ENCODE data around the gene AGAP3. TPM values are rescaled to one million over a fixed set of nuclear protein-coding genes. Genes with fewer than 3 reads are reported as not detected.

AGAP3 gene
- total and polyA plus RNA-seq, 2 donors (not counting 1 experiment from before 2014, with no cell fraction given): 21.1 to 22.3 TPM

DNA sequence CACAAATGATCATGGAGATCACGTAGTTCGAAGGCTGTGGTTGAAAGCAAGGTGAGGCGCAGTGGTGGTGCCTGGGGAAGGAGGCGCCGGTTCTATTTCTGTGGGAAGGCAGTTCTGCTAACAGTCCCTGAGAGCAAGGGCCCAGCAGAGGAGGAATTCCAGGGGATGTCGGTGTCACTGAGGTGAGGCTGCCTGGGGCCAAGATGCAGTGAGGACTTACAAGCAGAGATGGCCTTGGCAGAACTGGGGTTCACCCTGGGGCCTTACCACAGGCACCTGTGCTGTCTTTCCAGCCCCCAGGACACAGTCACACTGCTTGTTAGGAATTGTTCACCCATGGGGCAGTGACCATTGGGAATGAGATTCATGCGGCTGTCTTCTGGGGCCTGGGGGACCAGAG lies 54.6 kb downstream of the AGAP3 start:
- H3K4me3 Mint-ChIP-seq: no peak overlapping the region
- H3K27me3 Mint-ChIP-seq: no peaks in the 10 kb centered on the region
- CTCF ChIA-PET: interaction anchor here (1.2 kb wide), 1 partner anchor 17 kb away, joined by 4 read pairs; no protein-coding TSS in a partner anchor
- no peaks in the 10 kb centered on the region for H3K36me3 ChIP-seq (replicated peaks in 1 of 2; ENCODE audit: control extremely low read depth in 1 of 2, control insufficient read depth in 1 of 2, extremely low read depth in 1 of 2, insufficient read depth in 2 of 2, low read length in 1 of 2)
- H3K4me2 ChIP-seq (replicated peaks; ENCODE audit: low read depth, low read length, poor library complexity, severe bottlenecking): no peak overlapping the region
- no peaks in the 10 kb centered on the region for H4K20me1 ChIP-seq (ENCODE audit: control insufficient read depth, insufficient read depth, low read length, poor library complexity, severe bottlenecking)
- WGBS (ENCODE audit: insufficient coverage): 97% methylated on average over 7 of the region's 7 CpGs
- H3K9me3 Mint-ChIP-seq (ENCODE audit: insufficient read depth): no peaks in the 10 kb centered on the region
- POLR2A ChIA-PET: no interaction called here
- no peak overlapping the region for H3K9ac ChIP-seq (ENCODE audit: low read length)
- no peaks in the 10 kb centered on the region for H3K27me3 ChIP-seq (replicated peaks in 1 of 4; ENCODE audit: control extremely low read depth in 1 of 4, control insufficient read depth in 3 of 4, insufficient read depth in 4 of 4, low read length in 3 of 4)
- H3K4me1 Mint-ChIP-seq: no peaks in the 10 kb centered on the region
- no peak overlapping the region for H3K27ac Mint-ChIP-seq
- no peak overlapping the region for H3K4me3 ChIP-seq (ENCODE audit: control extremely low read depth in 1 of 5, extremely low read depth in 1 of 5, insufficient read depth in 1 of 5, low read depth in 2 of 5, low read length in 4 of 5)
- no peaks in the 10 kb centered on the region for H3K79me2 ChIP-seq (ENCODE audit: control insufficient read depth, insufficient read depth, low read length)
- H2AFZ ChIP-seq (ENCODE audit: insufficient read depth, low read depth, low read length, poor library complexity, severe bottlenecking): no peak overlapping the region
- H3K27ac ChIP-seq (ENCODE audit: low read length in 2 of 2): no peak overlapping the region
- no peaks in the 10 kb centered on the region for H3K4me1 ChIP-seq (ENCODE audit: control insufficient read depth in 2 of 2, insufficient read depth in 2 of 2, low read length in 2 of 2)
- no peak for DNase-seq
- no peaks in the 10 kb centered on the region for H3K9me3 ChIP-seq (ENCODE audit: control extremely low read depth in 1 of 3, control insufficient read depth in 2 of 3, insufficient read depth in 1 of 3, low read length in 2 of 3)
- no peak for TF ChIP-seq EZH2 (IDR thresholded peaks at IDR 0.05; ENCODE audit: borderline replicate concordance, insufficient read depth, low read depth, low read length, poor library complexity, severe bottlenecking)
- TF ChIP-seq, protein P1, sequence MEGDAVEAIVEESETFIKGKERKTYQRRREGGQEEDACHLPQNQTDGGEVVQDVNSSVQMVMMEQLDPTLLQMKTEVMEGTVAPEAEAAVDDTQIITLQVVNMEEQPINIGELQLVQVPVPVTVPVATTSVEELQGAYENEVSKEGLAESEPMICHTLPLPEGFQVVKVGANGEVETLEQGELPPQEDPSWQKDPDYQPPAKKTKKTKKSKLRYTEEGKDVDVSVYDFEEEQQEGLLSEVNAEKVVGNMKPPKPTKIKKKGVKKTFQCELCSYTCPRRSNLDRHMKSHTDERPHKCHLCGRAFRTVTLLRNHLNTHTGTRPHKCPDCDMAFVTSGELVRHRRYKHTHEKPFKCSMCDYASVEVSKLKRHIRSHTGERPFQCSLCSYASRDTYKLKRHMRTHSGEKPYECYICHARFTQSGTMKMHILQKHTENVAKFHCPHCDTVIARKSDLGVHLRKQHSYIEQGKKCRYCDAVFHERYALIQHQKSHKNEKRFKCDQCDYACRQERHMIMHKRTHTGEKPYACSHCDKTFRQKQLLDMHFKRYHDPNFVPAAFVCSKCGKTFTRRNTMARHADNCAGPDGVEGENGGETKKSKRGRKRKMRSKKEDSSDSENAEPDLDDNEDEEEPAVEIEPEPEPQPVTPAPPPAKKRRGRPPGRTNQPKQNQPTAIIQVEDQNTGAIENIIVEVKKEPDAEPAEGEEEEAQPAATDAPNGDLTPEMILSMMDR (IDR thresholded peaks at IDR 0.05): no peak
- no peak for ATAC-seq (ENCODE audit: low read depth)
- intact Hi-C loops (cut with micrococcal nuclease): no loop called here

DNA sequence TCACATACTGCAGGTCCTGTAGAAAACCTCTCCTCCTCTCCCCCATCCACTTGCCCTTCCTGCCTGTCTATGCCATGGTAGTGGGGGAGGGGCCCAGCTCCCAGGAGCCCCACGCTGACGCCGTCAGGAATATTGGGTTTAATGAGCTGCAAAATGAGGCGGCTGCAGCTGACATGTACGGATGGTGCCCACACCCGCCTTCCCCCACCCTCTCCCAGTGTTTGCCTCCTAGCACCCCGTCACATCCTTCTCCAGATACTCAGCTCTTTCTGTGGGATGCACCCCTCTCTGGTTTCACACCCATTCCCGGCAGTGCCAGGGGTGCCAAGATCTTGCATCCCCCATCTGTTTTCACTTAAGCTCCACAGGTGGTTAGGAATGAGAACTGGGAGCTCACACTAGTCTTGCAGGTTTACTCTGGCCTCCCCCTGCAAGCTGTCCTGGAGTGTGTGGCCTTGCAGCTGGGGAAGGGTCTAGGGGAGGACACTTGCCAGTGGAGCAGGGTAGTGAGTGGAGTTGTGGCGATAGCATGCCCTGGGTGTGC lies 55.1 kb downstream of the AGAP3 start:
- Histone ChIP-seq H3K4me3 (ENCODE audit: control extremely low read depth in 1 of 5, extremely low read depth in 1 of 5, insufficient read depth in 1 of 5, low read depth in 2 of 5, low read length in 4 of 5) (no peak overlapping the region), H3K36me3 (replicated peaks in 1 of 2; ENCODE audit: control extremely low read depth in 1 of 2, control insufficient read depth in 1 of 2, extremely low read depth in 1 of 2, insufficient read depth in 2 of 2, low read length in 1 of 2) (no peaks in the 10 kb centered on the region), H2AFZ (ENCODE audit: insufficient read depth, low read depth, low read length, poor library complexity, severe bottlenecking) (no peak overlapping the region), H3K9me3 (ENCODE audit: control extremely low read depth in 1 of 3, control insufficient read depth in 2 of 3, insufficient read depth in 1 of 3, low read length in 2 of 3) (no peaks in the 10 kb centered on the region), H3K4me2 (replicated peaks; ENCODE audit: low read depth, low read length, poor library complexity, severe bottlenecking) (no peak overlapping the region), H3K27ac (ENCODE audit: low read length in 2 of 2) (no peak overlapping the region), H3K27me3 (replicated peaks in 1 of 4; ENCODE audit: control extremely low read depth in 1 of 4, control insufficient read depth in 3 of 4, insufficient read depth in 4 of 4, low read length in 3 of 4) (no peaks in the 10 kb centered on the region), H3K9ac (ENCODE audit: low read length) (no peak overlapping the region), H4K20me1 (ENCODE audit: control insufficient read depth, insufficient read depth, low read length, poor library complexity, severe bottlenecking) (no peaks in the 10 kb centered on the region), H3K79me2 (ENCODE audit: control insufficient read depth, insufficient read depth, low read length) (no peaks in the 10 kb centered on the region), H3K4me1 (ENCODE audit: control insufficient read depth in 2 of 2, insufficient read depth in 2 of 2, low read length in 2 of 2) (no peaks in the 10 kb centered on the region)
- no peaks in the 10 kb centered on the region for H3K27me3 Mint-ChIP-seq
- intact Hi-C loops (cut with micrococcal nuclease): no loop called here
- ATAC-seq (ENCODE audit: low read depth) (no peak), DNase-seq (no peak)
- CTCF ChIA-PET: interaction anchor here (1.1 to 1.2 kb wide), 2 partner anchors 17 to 26 kb away, joined by 3 to 4 read pairs; no protein-coding TSS in a partner anchor
- TF ChIP-seq EZH2 (IDR thresholded peaks at IDR 0.05; ENCODE audit: borderline replicate concordance, insufficient read depth, low read depth, low read length, poor library complexity, severe bottlenecking): no peak
- TF ChIP-seq, protein P1 (IDR thresholded peaks at IDR 0.05): no peak
- H3K27ac Mint-ChIP-seq: no peak overlapping the region
- no peaks in the 10 kb centered on the region for H3K9me3 Mint-ChIP-seq (ENCODE audit: insufficient read depth)
- no peaks in the 10 kb centered on the region for H3K4me1 Mint-ChIP-seq
- WGBS (ENCODE audit: insufficient coverage): 100% methylated on average over 6 of the region's 9 CpGs
- no peak overlapping the region for H3K4me3 Mint-ChIP-seq
- POLR2A ChIA-PET: no interaction called here
